Measurements from ENCODE around the gene LOC101059915.
A peak's percentile ranks its signal among the peaks of the same experiment; 100 is the strongest.

The LOC101059915 gene

GRCh38 chrX:71667328-71668247 lies at the start of gene LOC101059915:
Gene LOC101059915, plus strand, starts transcription at chrX:71667546.
- H3K4me3 ChIP-seq, result no peak within 1 kb of the TSS
- H3K27me3 ChIP-seq (ENCODE audit: low read depth), result no peaks in the 10 kb centered on the region; the same call in 1 of the 2 replicates
- in situ Hi-C loops (cut with MboI; ENCODE audit: low sequenced_read_pairs), result no loop called here
- no peaks in the 10 kb centered on the region for H3K36me3 ChIP-seq (replicated peaks)
- H3K4me1 ChIP-seq, result no peaks in the 10 kb centered on the region
- no peak for DNase-seq (ENCODE audit: low spot score in 2 of 2)
- no peaks in the 10 kb centered on the region for H3K9me3 ChIP-seq

- peaks cover 9% of the 10 kb centered on the region for H3K36me3 ChIP-seq (replicated peaks)
- no peaks in the 10 kb centered on the region for H3K9me3 ChIP-seq
- H3K27me3 ChIP-seq (ENCODE audit: low read depth), result no peaks in the 10 kb centered on the region
- in situ Hi-C loops (cut with MboI; ENCODE audit: low sequenced_read_pairs), result no loop called here
- no peak overlapping the region for H3K4me3 ChIP-seq
- no peaks in the 10 kb centered on the region for H3K4me1 ChIP-seq
- DNase-seq (ENCODE audit: low spot score in 2 of 2), result no peak
These were observed 49.6 kb upstream of the LOC101059915 start for GRCh38 chrX:71617742-71618141.

GRCh38 chrX:71618303-71618721 lies 49.0 kb upstream of the LOC101059915 start, which contains the start of gene CXCR3:
Gene CXCR3, minus strand, starts transcription at chrX:71618511. Its CDS starts 62 bp downstream, at chrX:71618449.
- peaks cover 4% of the 10 kb centered on the region for H3K36me3 ChIP-seq (replicated peaks)
- H3K4me1 ChIP-seq, result no peaks in the 10 kb centered on the region
- H3K27me3 ChIP-seq (ENCODE audit: low read depth), result no peaks in the 10 kb centered on the region
- no peak within 1 kb of the TSS for H3K4me3 ChIP-seq
- in situ Hi-C loops (cut with MboI; ENCODE audit: low sequenced_read_pairs), result no loop called here
- no peak for DNase-seq (ENCODE audit: low spot score in 2 of 2)
- no peaks in the 10 kb centered on the region for H3K9me3 ChIP-seq

- in situ Hi-C loops (cut with MboI; ENCODE audit: low sequenced_read_pairs), result no loop called here
- DNase-seq (ENCODE audit: low spot score in 2 of 2), result no peak
- H3K4me3 ChIP-seq, result no peak overlapping the region
- no peaks in the 10 kb centered on the region for H3K27me3 ChIP-seq (ENCODE audit: low read depth)
- no peaks in the 10 kb centered on the region for H3K9me3 ChIP-seq
- no peaks in the 10 kb centered on the region for H3K36me3 ChIP-seq (replicated peaks)
- no peaks in the 10 kb centered on the region for H3K4me1 ChIP-seq
These were observed 48.6 kb upstream of the LOC101059915 start for GRCh38 chrX:71618787-71619186.

- H3K27me3 ChIP-seq (ENCODE audit: low read depth), result no peaks in the 10 kb centered on the region
- no peak for DNase-seq (ENCODE audit: low spot score in 2 of 2)
- no peaks in the 10 kb centered on the region for H3K36me3 ChIP-seq (replicated peaks)
- H3K4me1 ChIP-seq, result no peaks in the 10 kb centered on the region
- in situ Hi-C loops (cut with MboI; ENCODE audit: low sequenced_read_pairs), result no loop called here
- no peaks in the 10 kb centered on the region for H3K9me3 ChIP-seq
- H3K4me3 ChIP-seq, result no peak overlapping the region
These were observed 48.2 kb upstream of the LOC101059915 start for GRCh38 chrX:71619193-71619592.

- Histone ChIP-seq H3K27me3 (ENCODE audit: low read depth) (no peaks in the 10 kb centered on the region), H3K9me3 (no peaks in the 10 kb centered on the region), H3K4me3 (no peak overlapping the region), H3K4me1 (no peaks in the 10 kb centered on the region), H3K36me3 (replicated peaks) (no peaks in the 10 kb centered on the region)
- no peak for DNase-seq (ENCODE audit: low spot score in 2 of 2)
- in situ Hi-C loops (cut with MboI; ENCODE audit: low sequenced_read_pairs), result no loop called here
These were observed 47.4 kb upstream of the LOC101059915 start for GRCh38 chrX:71619986-71620385.

- DNase-seq (ENCODE audit: low spot score in 2 of 2), result no peak
- Histone ChIP-seq H3K4me1 (no peaks in the 10 kb centered on the region), H3K9me3 (no peaks in the 10 kb centered on the region), H3K36me3 (replicated peaks) (no peaks in the 10 kb centered on the region), H3K27me3 (ENCODE audit: low read depth) (no peaks in the 10 kb centered on the region), H3K4me3 (no peak overlapping the region)
- in situ Hi-C loops (cut with MboI; ENCODE audit: low sequenced_read_pairs), result no loop called here
These were observed 45.7 kb upstream of the LOC101059915 start for GRCh38 chrX:71621603-71622002.

GRCh38 chrX:71622032-71622575 lies 45.2 kb upstream of the LOC101059915 start:
- no peak overlapping the region for H3K4me3 ChIP-seq
- no peaks in the 10 kb centered on the region for H3K27me3 ChIP-seq (ENCODE audit: low read depth)
- no peaks in the 10 kb centered on the region for H3K4me1 ChIP-seq
- H3K36me3 ChIP-seq (replicated peaks), result no peaks in the 10 kb centered on the region
- H3K9me3 ChIP-seq, result no peaks in the 10 kb centered on the region
- DNase-seq (ENCODE audit: low spot score in 2 of 2), result no peak
- in situ Hi-C loops (cut with MboI; ENCODE audit: low sequenced_read_pairs), result no loop called here

GRCh38 chrX:71622576-71623450 lies 44.5 kb upstream of the LOC101059915 start:
- in situ Hi-C loops (cut with MboI; ENCODE audit: low sequenced_read_pairs), result no loop called here
- no peak overlapping the region for H3K4me3 ChIP-seq
- H3K27me3 ChIP-seq (ENCODE audit: low read depth), result no peaks in the 10 kb centered on the region
- no peaks in the 10 kb centered on the region for H3K4me1 ChIP-seq
- H3K9me3 ChIP-seq, result no peaks in the 10 kb centered on the region
- DNase-seq (ENCODE audit: low spot score in 2 of 2), result peak in 1 of 2 experiments; percentile 29
- no peaks in the 10 kb centered on the region for H3K36me3 ChIP-seq (replicated peaks)

GRCh38 chrX:71623714-71624113 lies 43.6 kb upstream of the LOC101059915 start:
- in situ Hi-C loops (cut with MboI; ENCODE audit: low sequenced_read_pairs), result no loop called here
- Histone ChIP-seq H3K27me3 (ENCODE audit: low read depth) (no peaks in the 10 kb centered on the region), H3K9me3 (no peaks in the 10 kb centered on the region), H3K36me3 (replicated peaks) (no peaks in the 10 kb centered on the region), H3K4me3 (no peak overlapping the region), H3K4me1 (no peaks in the 10 kb centered on the region)
- no peak for DNase-seq (ENCODE audit: low spot score in 2 of 2)

- Histone ChIP-seq H3K27me3 (ENCODE audit: low read depth) (no peaks in the 10 kb centered on the region), H3K4me3 (no peak overlapping the region), H3K9me3 (no peaks in the 10 kb centered on the region), H3K4me1 (no peaks in the 10 kb centered on the region), H3K36me3 (replicated peaks) (no peaks in the 10 kb centered on the region)
- in situ Hi-C loops (cut with MboI; ENCODE audit: low sequenced_read_pairs), result no loop called here
- no peak for DNase-seq (ENCODE audit: low spot score in 2 of 2)
These were observed 41.9 kb upstream of the LOC101059915 start for GRCh38 chrX:71625471-71625870.

GRCh38 chrX:71626576-71626975 lies 40.8 kb upstream of the LOC101059915 start:
- Histone ChIP-seq H3K9me3 (no peaks in the 10 kb centered on the region), H3K36me3 (replicated peaks) (no peaks in the 10 kb centered on the region)
- in situ Hi-C loops (cut with MboI; ENCODE audit: low sequenced_read_pairs), result no loop called here

GRCh38 chrX:71627588-71628404 lies 39.5 kb upstream of the LOC101059915 start:
- H3K4me3 ChIP-seq, result no peak overlapping the region
- no peaks in the 10 kb centered on the region for H3K9me3 ChIP-seq
- H3K36me3 ChIP-seq (replicated peaks), result no peaks in the 10 kb centered on the region
- in situ Hi-C loops (cut with MboI; ENCODE audit: low sequenced_read_pairs), result no loop called here
- no peaks in the 10 kb centered on the region for H3K27me3 ChIP-seq (ENCODE audit: low read depth)
- DNase-seq (ENCODE audit: low spot score in 2 of 2), result no peak
- H3K4me1 ChIP-seq, result no peaks in the 10 kb centered on the region

More at GRCh38 chrX:71626576-71626975, 40.8 kb upstream of the LOC101059915 start:
- H3K4me1 ChIP-seq, result no peaks in the 10 kb centered on the region
- DNase-seq (ENCODE audit: low spot score in 2 of 2), result no peak
- H3K4me3 ChIP-seq, result no peak overlapping the region
- H3K27me3 ChIP-seq (ENCODE audit: low read depth), result no peaks in the 10 kb centered on the region

Measured in HAP-1 (cell line).